Adrenal gland (tissue), 12 donors: Measurements from ENCODE around the gene FARSB. TPM values are rescaled to one million over a fixed set of nuclear protein-coding genes. Genes with fewer than 3 reads are reported as not detected.

Source experiments
- DNase-seq, 7 donors: peaks; one replicate each; pipeline ENCODE4 v3.0.0-alpha.2; 2019 to 2020
- H3K27ac ChIP-seq, 5 donors: fragments of 200-600 bp; sonication (generic) in 4 of 5; 1 replicate in 3 of 5; 2 replicates in 2 of 5; pipeline versions ENCODE4 v1.5.1 to v1.8.0; 2016 to 2020; ENCODE audit warnings: mild to moderate bottlenecking in 1 of 5
- H3K27me3 ChIP-seq: fragments of 200-600 bp; 2 replicates; pipeline ENCODE4 v1.8.0; 2021
- H3K36me3 ChIP-seq, 2 donors: fragments of 200-600 bp; replicated peaks in 1 of 2; 1 replicate in 1 of 2; 2 replicates in 1 of 2; pipeline versions ENCODE4 v1.5.1 to v1.8.0; 2018 to 2022
- H3K4me1 ChIP-seq, 2 donors: fragments of 200-600 bp; replicated peaks in 1 of 2; 1 replicate in 1 of 2; 2 replicates in 1 of 2; pipeline versions ENCODE4 v1.5.1 to v1.8.0; 2018 to 2021
- H3K4me3 ChIP-seq, 4 donors: fragments of 200-600 bp; sonication (generic) in 3 of 4; one replicate each; pipeline ENCODE4 v1.5.1; 2016 to 2018
- H3K9me3 ChIP-seq, 3 donors: fragments of 200-600 bp; sonication (generic) in 1 of 3; replicated peaks in 1 of 3; 1 replicate in 2 of 3; 2 replicates in 1 of 3; pipeline versions ENCODE4 v1.5.1 to v1.8.0; 2016 to 2021
- CTCF ChIP-seq, 6 experiments: fragments of 450-650 bp in 4 of 6; fragments of 200-600 bp in 2 of 6; sonication (generic) in 1 of 6; IDR thresholded peaks; 1 replicate in 5 of 6; 2 replicates in 1 of 6; pipeline versions ENCODE4 v1.5.1 to v1.8.0; 2016 to 2021; ENCODE audit warnings: antibody characterized with exemption in 6 of 6, mild to moderate bottlenecking in 2 of 6, moderate library complexity in 1 of 6
- POLR2A ChIP-seq, 2 donors: fragments of 450-650 bp; IDR thresholded peaks; one replicate each; pipeline ENCODE4 v1.6.1; 2017; ENCODE audit warnings: antibody characterized with exemption in 2 of 2, mild to moderate bottlenecking in 2 of 2, moderate library complexity in 1 of 2
- WGBS, 4 donors: extraction: QIAGEN DNeasy Blood & Tissue Kit in 2 of 4; methylation state at CpG; one replicate each; pipeline versions ENCODE4 v1.1.5 to v1.1.7; 2013 to 2017; 5-methylcytosine and 5-hydroxymethylcytosine counted together
- intact Hi-C, 2 donors: fragments of 100-400 bp; cut with DNase I; formaldehyde crosslinking; loops; one replicate each; pipeline versions ENCODE4 v1.14.1 to v1.15.0; 2022 to 2023
- polyA plus RNA-seq, 3 donors: library from polyadenylated mRNA; stranded (reverse); fragments of 200-250 nt in 2 of 3; fragments of 350-450 nt in 1 of 3; fragmentation: Illumina TruSeq in 1 of 3; extraction: RNeasy Lipid Tissue Mini Kit (QIAGEN cat#74804) in 1 of 3; gene quantifications; one replicate each; pipeline ENCODE4 v1.2.3, GENCODE V29; 2013 to 2014
- total RNA-seq, 9 donors: library from RNA; depleted of rRNA in 4 of 9; stranded (reverse); fragments of >200 nt in 4 of 9; fragments of 120-200 nt in 1 of 9; fragmentation: NEBNext Ultra II Directional in 1 of 9; extraction: Animal tissue kit (Norgen Biotek cat#: 25700) in 1 of 9; gene quantifications; one replicate each; pipeline versions ENCODE4 v1.1.0 to v1.2.4, GENCODE V29; 2013 to 2023
- donor health status: healthy with polysubstance abuse.
- donor health status: Bipolar disorder and iron deficiency.
- donor health status: DM: yes; HTN: yes; CAD: no.
- donor health status: DM: no; HTN: no; CAD: no.
- donor health status: DM: no; HTN: no; CAD: no.
- donor health status: DM: yes; HTN: yes; CAD: no.

Gene FARSB
- total and polyA plus RNA-seq, 12 donors = 7.2 to 55.9 (median 14.0) TPM

GRCh38 chr2:222627764-222628163 is 28.1 kb downstream of the FARSB start:
- DNase-seq = no peak
- Histone ChIP-seq H3K4me3 (no peak overlapping the region), H3K36me3 (peaks cover 0 to 66% of the 10 kb centered on the region in 2 donors), H3K4me1 (no peaks in the 10 kb centered on the region), H3K9me3 (no peaks in the 10 kb centered on the region), H3K27me3 (no peaks in the 10 kb centered on the region), H3K27ac (no peak overlapping the region)
- WGBS, 4 donors = 87 to 94% (median 93%) methylated on average over 5 of the region's 5 CpGs
- TF ChIP-seq CTCF (IDR thresholded peaks at IDR 0.05) (no peak), POLR2A (IDR thresholded peaks at IDR 0.05) (no peak)
- intact Hi-C loops = no loop called here

- no peaks in the 10 kb centered on the region for H3K27me3 ChIP-seq
- no peaks in the 10 kb centered on the region for H3K4me1 ChIP-seq
- TF ChIP-seq POLR2A (IDR thresholded peaks at IDR 0.05) = no peak
- no peak for TF ChIP-seq CTCF (IDR thresholded peaks at IDR 0.05)
- intact Hi-C loops = no loop called here
- H3K9me3 ChIP-seq = no peaks in the 10 kb centered on the region
- DNase-seq = no peak
- peaks cover 0 to 54% of the 10 kb centered on the region in 2 donors for H3K36me3 ChIP-seq
- 92 to 95% (median 94%) methylated on average over 6 of the region's 6 CpGs for WGBS, 4 donors
- no peak overlapping the region for H3K4me3 ChIP-seq
- H3K27ac ChIP-seq = no peak overlapping the region
Observed at GRCh38 chr2:222623756-222624309, 32.1 kb downstream of the FARSB start.

GRCh38 chr2:222622910-222623309 is 33.0 kb downstream of the FARSB start:
- Histone ChIP-seq H3K27ac (no peak overlapping the region), H3K36me3 (peaks cover 0 to 55% of the 10 kb centered on the region in 2 donors), H3K4me1 (no peaks in the 10 kb centered on the region), H3K9me3 (no peaks in the 10 kb centered on the region), H3K4me3 (no peak overlapping the region), H3K27me3 (no peaks in the 10 kb centered on the region)
- DNase-seq = no peak
- 80 to 90% (median 86%) methylated on average over 2 of the region's 2 CpGs for WGBS, 4 donors
- intact Hi-C loops = no loop called here
- TF ChIP-seq POLR2A (IDR thresholded peaks at IDR 0.05) = no peak
- TF ChIP-seq CTCF (IDR thresholded peaks at IDR 0.05) = no peak

- Histone ChIP-seq H3K4me1 (no peaks in the 10 kb centered on the region), H3K4me3 (no peak overlapping the region), H3K27me3 (no peaks in the 10 kb centered on the region), H3K9me3 (no peaks in the 10 kb centered on the region), H3K27ac (no peak overlapping the region), H3K36me3 (peaks cover 0 to 53% of the 10 kb centered on the region in 2 donors)
- no peak for TF ChIP-seq POLR2A (IDR thresholded peaks at IDR 0.05)
- no peak for TF ChIP-seq CTCF (IDR thresholded peaks at IDR 0.05)
- WGBS, 4 donors = 89 to 97% (median 96%) methylated on average over 4 of the region's 4 CpGs
- no peak for DNase-seq
- intact Hi-C loops = no loop called here
Observed at GRCh38 chr2:222621893-222622292, 34.0 kb downstream of the FARSB start.
